AG08396 (cell line): ENCODE results near the gene ICE1.
"Not testable (repeated sequence)": the region's sequence is repeated elsewhere in the genome, so short reads cannot be mapped to it uniquely, and the experiment has no call there.

Experiments
- DNase-seq: peaks from one replicate; pipeline ENCODE4 v3.0.0; 2012; ENCODE audit warnings: low spot score, mixed read lengths

The ICE1 gene

GRCh38 chr5:5404381-5404780 is 18.1 kb upstream of the ICE1 start:
- DNase-seq = no peak

GRCh38 chr5:5405441-5405840 is 17.0 kb upstream of the ICE1 start:
- DNase-seq = no peak

- DNase-seq = no peak
These were observed 14.6 kb upstream of the ICE1 start for GRCh38 chr5:5407924-5408323.

- DNase-seq = no peak
These were observed 13.2 kb upstream of the ICE1 start for GRCh38 chr5:5409151-5409810.

- not testable (repeated sequence) for DNase-seq
These were observed 8.6 kb upstream of the ICE1 start for GRCh38 chr5:5413856-5414255.

GRCh38 chr5:5414999-5415398 is 7.5 kb upstream of the ICE1 start:
- DNase-seq = no peak

GRCh38 chr5:5416733-5417132 is 5.7 kb upstream of the ICE1 start:
- no peak for DNase-seq

- DNase-seq = no peak
These were observed 4.5 kb upstream of the ICE1 start for GRCh38 chr5:5418006-5418405.

- DNase-seq = no peak
These were observed 3.7 kb upstream of the ICE1 start for GRCh38 chr5:5418764-5419163.

- DNase-seq = peak; percentile 62
These were observed 2.9 kb upstream of the ICE1 start for GRCh38 chr5:5419291-5420210.

GRCh38 chr5:5420251-5420650 is 2.2 kb upstream of the ICE1 start:
- DNase-seq = no peak

- DNase-seq = no peak
These were observed 1.1 kb upstream of the ICE1 start for GRCh38 chr5:5421149-5421960.

- no peak for DNase-seq
These were observed 490 bp downstream of the ICE1 start for GRCh38 chr5:5422819-5423515.

GRCh38 chr5:5423586-5423985 is 1.1 kb downstream of the ICE1 start:
- DNase-seq = no peak

- no peak for DNase-seq
These were observed 2.3 kb downstream of the ICE1 start for GRCh38 chr5:5424736-5425135.

GRCh38 chr5:5430136-5430535 is 7.7 kb downstream of the ICE1 start:
- no peak for DNase-seq

- no peak for DNase-seq
These were observed 9.7 kb downstream of the ICE1 start for GRCh38 chr5:5432020-5432707.

- DNase-seq = no peak
These were observed 13.8 kb downstream of the ICE1 start for GRCh38 chr5:5436203-5436760.

GRCh38 chr5:5437227-5438172 is 15.0 kb downstream of the ICE1 start:
- no peak for DNase-seq

GRCh38 chr5:5451863-5452262 is 29.4 kb downstream of the ICE1 start:
- no peak for DNase-seq
